OCI-LY3 (cell line): ENCODE data around the gene SLC16A6.
A peak's percentile ranks its signal among the peaks of the same experiment; 100 is the strongest.

ENCODE experiments used
- H2AFZ ChIP-seq: fragments of 200-600, 300-600 bp; shearing (Covaris generic); 2 replicates; pipeline ENCODE4 v1.6.0; 2014; ENCODE audit warnings: antibody characterized with exemption, low read depth, low read length
- H3K27ac ChIP-seq: fragments of 200-600, 300-600 bp; sonication (generic); 2 replicates; pipeline ENCODE4 v1.5.1; 2014; ENCODE audit warnings: mild to moderate bottlenecking, low read length, moderate library complexity, mixed read lengths
- H3K27me3 ChIP-seq: fragments of 200-600, 300-600 bp; sonication (generic); 2 replicates; pipeline ENCODE4 v1.6.1; 2014; ENCODE audit warnings: low read depth, low read length, mixed read lengths
- H3K36me3 ChIP-seq: fragments of 200-600, 300-600 bp; sonication (generic); replicated peaks from 2 replicates; pipeline ENCODE3; 2014; ENCODE audit warnings: low read depth, low read length, mixed read lengths
- H3K4me1 ChIP-seq: fragments of 300-600, 200-600 bp; sonication (generic); 2 replicates; pipeline ENCODE4 v1.6.1; 2014; ENCODE audit warnings: low read length, mixed read lengths
- H3K4me2 ChIP-seq: fragments of 200-600, 300-600 bp; sonication (generic); 2 replicates; pipeline ENCODE4 v1.6.1; 2014; ENCODE audit warnings: low read length, mixed read lengths
- H3K4me3 ChIP-seq: fragments of 300-600, 200-600 bp; sonication (generic); 2 replicates; pipeline ENCODE4 v1.5.1; 2014; ENCODE audit warnings: antibody characterized with exemption, mild to moderate bottlenecking, low read length, moderate library complexity
- H3K79me2 ChIP-seq: fragments of 300-600, 200-600 bp; shearing (Covaris generic); 2 replicates; pipeline ENCODE4 v1.6.1; 2014; ENCODE audit warnings: mild to moderate bottlenecking, low read length, mixed read lengths
- H3K9ac ChIP-seq: fragments of 300-600, 200-600 bp; shearing (Covaris generic); 2 replicates; pipeline ENCODE4 v1.6.0; 2014; ENCODE audit warnings: mild to moderate bottlenecking, low read length, moderate library complexity
- H3K9me3 ChIP-seq: fragments of 200-600, 300-600 bp; shearing (Covaris generic); 2 replicates; pipeline ENCODE4 v1.6.1; 2014; ENCODE audit warnings: low read length, mixed read lengths; ENCODE audit not compliant: insufficient read depth
- H4K20me1 ChIP-seq: fragments of 200-600, 300-600 bp; sonication (generic); 2 replicates; pipeline ENCODE4 v1.6.1; 2016; ENCODE audit warnings: low read length, mixed read lengths; ENCODE audit not compliant: insufficient read depth
- CTCF ChIP-seq: fragments of 200-600, 300-600 bp; sonication (generic); IDR thresholded peaks from 2 replicates; pipeline ENCODE4 v1.5.1; 2014; ENCODE audit warnings: antibody characterized with exemption, low read length, low read depth
- EZH2phosphoT487 ChIP-seq: fragments of 200-600 bp; shearing (Covaris generic); IDR thresholded peaks from 2 replicates; pipeline ENCODE4 v1.6.1; 2018; ENCODE audit warnings: antibody characterized with exemption, mixed run types, low read depth

The SLC16A6 gene

GRCh38 chr17:68290268-68290954 lies 516 bp downstream of the SLC16A6 start:
- peaks cover 49% of the 10 kb centered on the region for H3K4me1 ChIP-seq
- H3K9me3 ChIP-seq: no peaks in the 10 kb centered on the region
- peak overlapping the region; percentile 99 for H3K27ac ChIP-seq
- peaks cover 77% of the 10 kb centered on the region for H3K79me2 ChIP-seq
- H3K36me3 ChIP-seq: peaks cover 3% of the 10 kb centered on the region
- no peaks in the 10 kb centered on the region for H4K20me1 ChIP-seq
- H3K9ac ChIP-seq: peak overlapping the region; percentile 92
- H3K4me3 ChIP-seq: peak overlapping the region; percentile 92
- TF ChIP-seq EZH2phosphoT487 (no peak), CTCF (no peak)
- H3K4me2 ChIP-seq: peak overlapping the region; percentile 96
- no peak overlapping the region for H2AFZ ChIP-seq
- H3K27me3 ChIP-seq: no peaks in the 10 kb centered on the region

GRCh38 chr17:68289936-68290267 lies 1.0 kb downstream of the SLC16A6 start:
- Histone ChIP-seq H3K79me2 (peaks cover 79% of the 10 kb centered on the region), H3K4me3 (peak overlapping the region; percentile 92), H3K4me2 (peak overlapping the region; percentile 96), H3K4me1 (peaks cover 49% of the 10 kb centered on the region), H3K27me3 (no peaks in the 10 kb centered on the region), H3K36me3 (peaks cover 6% of the 10 kb centered on the region), H3K27ac (peak overlapping the region; percentile 99), H4K20me1 (no peaks in the 10 kb centered on the region), H2AFZ (no peak overlapping the region), H3K9me3 (no peaks in the 10 kb centered on the region), H3K9ac (peak overlapping the region; percentile 92)
- TF ChIP-seq CTCF: no peak

- no peaks in the 10 kb centered on the region for H3K27me3 ChIP-seq
- H4K20me1 ChIP-seq: no peaks in the 10 kb centered on the region
- peaks cover 53% of the 10 kb centered on the region for H3K4me1 ChIP-seq
- peak overlapping the region; percentile 99 for H3K27ac ChIP-seq
- TF ChIP-seq EZH2phosphoT487 (no peak), CTCF (no peak)
- peak overlapping the region; percentile 92 for H3K4me3 ChIP-seq
- H3K36me3 ChIP-seq: peaks cover 10% of the 10 kb centered on the region
- H3K9ac ChIP-seq: peak overlapping the region; percentile 92
- H3K4me2 ChIP-seq: peak overlapping the region; percentile 96
- peaks cover 80% of the 10 kb centered on the region for H3K79me2 ChIP-seq
- no peaks in the 10 kb centered on the region for H3K9me3 ChIP-seq
- no peak overlapping the region for H2AFZ ChIP-seq
These were observed 1.5 kb downstream of the SLC16A6 start for GRCh38 chr17:68289473-68289872.

GRCh38 chr17:68288804-68289203 lies 2.1 kb downstream of the SLC16A6 start:
- peak overlapping the region; percentile 96 for H3K4me2 ChIP-seq
- no peaks in the 10 kb centered on the region for H3K9me3 ChIP-seq
- peak overlapping the region; percentile 92 for H3K9ac ChIP-seq
- H3K4me1 ChIP-seq: peaks cover 54% of the 10 kb centered on the region
- H3K27me3 ChIP-seq: no peaks in the 10 kb centered on the region
- H3K79me2 ChIP-seq: peaks cover 76% of the 10 kb centered on the region
- peak overlapping the region; percentile 92 for H3K4me3 ChIP-seq
- H4K20me1 ChIP-seq: no peaks in the 10 kb centered on the region
- no peak overlapping the region for H2AFZ ChIP-seq
- peaks cover 10% of the 10 kb centered on the region for H3K36me3 ChIP-seq
- TF ChIP-seq CTCF (no peak; the same call in 1 of the 2 replicates), EZH2phosphoT487 (no peak)
- peak overlapping the region; percentile 99 for H3K27ac ChIP-seq
